GM12878 (cell line): ENCODE data around the gene B9D1. TPM values are rescaled to one million over a fixed set of nuclear protein-coding genes. Genes with fewer than 3 reads are reported as not detected.
A peak's percentile ranks its signal among the peaks of the same experiment; 100 is the strongest.

Experiments
- ATAC-seq: fragments of 200-7000 bp; cut with Tn5 transposase; 3 replicates; pipeline ENCODE4 v1.9.1; 2020; ENCODE audit warnings: mild to moderate bottlenecking, moderate library complexity
- BruUV-seq: library from RNA; stranded (reverse); fragments of 400-500 nt; replicated peaks from 2 replicates; lab custom pipeline; 2021; lab: Mats Ljungman, UMichigan
- CTCF ChIA-PET: fragments of 300-600 bp; sonication (Branson Sonifier 250); formaldehyde crosslinking; extraction: SDS; loops from one replicate; lab custom pipeline; 2021; ENCODE audit warnings: inconsistent platforms; lab: Yijun Ruan, JAX
- POLR2A ChIA-PET: fragments of 350-600 bp; formaldehyde crosslinking; extraction: SDS; loops from one replicate; lab custom pipeline; 2021; ENCODE audit warnings: inconsistent platforms; lab: Charles Lee
- RAD21 ChIA-PET: fragments of 300-600 bp; sonication (Branson Sonifier 250); formaldehyde crosslinking; loops from one replicate; lab custom pipeline; 2023; ENCODE audit warnings: antibody characterized with exemption; ENCODE audit not compliant: unreplicated experiment; lab: Charles Lee
- SMC1A ChIA-PET: fragments of 300-600 bp; sonication (Branson Sonifier 250); formaldehyde crosslinking; loops from one replicate; lab custom pipeline; 2023; ENCODE audit not compliant: unreplicated experiment, uncharacterized antibody; lab: Charles Lee
- DNase-seq: peaks from one replicate; pipeline ENCODE4 v3.0.0-alpha.2; 2011; ENCODE audit warnings: low read depth, low spot score
- FAIRE-seq: peaks from 3 replicates; lab custom pipeline; 2011; peaks lifted over from hg19 to GRCh38; lab: Jason Lieb, UNC
- H2AFZ ChIP-seq: 2 replicates; pipeline ENCODE4 v1.6.0; 2011; ENCODE audit warnings: low read depth, low read length, control low read depth; ENCODE audit not compliant: control insufficient read depth
- H3K27ac ChIP-seq: 2 replicates; pipeline ENCODE4 v1.5.1; 2011; ENCODE audit warnings: control low read depth; ENCODE audit not compliant: control insufficient read depth, insufficient read depth
- H3K27me3 ChIP-seq, 2 experiments: replicated peaks in 1 of 2; 2 replicates each; pipeline versions ENCODE4 v1.6.0 to v1.6.1; 2011; ENCODE audit warnings: low read length in 1 of 2; ENCODE audit not compliant: control insufficient read depth in 2 of 2, insufficient read depth in 2 of 2
- H3K36me3 ChIP-seq, 2 experiments: 2 replicates each; pipeline ENCODE4 v1.5.1; 2011; ENCODE audit warnings: low read length in 1 of 2; ENCODE audit not compliant: control insufficient read depth in 2 of 2, insufficient read depth in 2 of 2
- H3K4me1 ChIP-seq: 2 replicates; pipeline ENCODE4 v1.6.1; 2011; ENCODE audit warnings: mild to moderate bottlenecking, low read length, moderate library complexity, mixed read lengths; ENCODE audit not compliant: control insufficient read depth, insufficient read depth
- H3K4me2 ChIP-seq: 2 replicates; pipeline ENCODE4 v1.6.0; 2011; ENCODE audit warnings: control low read depth; ENCODE audit not compliant: control insufficient read depth, insufficient read depth
- H3K4me3 ChIP-seq: fragments of 200-600 bp; sonication (generic); 2 replicates; pipeline ENCODE4 v1.5.1; 2016
- H3K79me2 ChIP-seq: 2 replicates; pipeline ENCODE4 v1.6.0; 2011; ENCODE audit warnings: low read length; ENCODE audit not compliant: control insufficient read depth, insufficient read depth
- H3K9ac ChIP-seq: 2 replicates; pipeline ENCODE4 v1.8.0; 2011; ENCODE audit warnings: low read length, control low read depth, mixed read lengths; ENCODE audit not compliant: control insufficient read depth, insufficient read depth
- H3K9me3 ChIP-seq: replicated peaks from 3 replicates; pipeline ENCODE4 v1.5.1; 2011; ENCODE audit warnings: mild to moderate bottlenecking, low read length; ENCODE audit not compliant: control insufficient read depth, insufficient read depth
- H4K20me1 ChIP-seq: 2 replicates; pipeline ENCODE4 v1.6.0; 2011; ENCODE audit not compliant: control insufficient read depth, insufficient read depth
- BRCA1 ChIP-seq: IDR thresholded peaks from 2 replicates; pipeline ENCODE4 v1.6.1; 2011; ENCODE audit warnings: low read depth, low read length, improper control_type of control experiment
- CHD2 ChIP-seq: IDR thresholded peaks from 2 replicates; pipeline ENCODE4 v1.6.1; 2011; ENCODE audit warnings: low read depth, low read length, improper control_type of control experiment, borderline replicate concordance
- FOXK2 ChIP-seq: fragments of 450-650 bp; IDR thresholded peaks from 2 replicates; pipeline ENCODE4 v1.6.1; 2017; ENCODE audit warnings: mild to moderate bottlenecking, moderate library complexity
- FOXM1 ChIP-seq: IDR thresholded peaks from 2 replicates; pipeline ENCODE4 v1.6.1; 2012; ENCODE audit warnings: low read depth, mild to moderate bottlenecking, inconsistent platforms, low read length, moderate library complexity
- HDGF ChIP-seq: fragments of 450-650 bp; IDR thresholded peaks from 2 replicates; pipeline ENCODE4 v1.6.1; 2016; ENCODE audit warnings: antibody characterized with exemption
- KDM1A ChIP-seq: fragments of 200-600 bp; sonication (generic); IDR thresholded peaks from 2 replicates; pipeline ENCODE4 v1.6.1; 2016; ENCODE audit warnings: borderline replicate concordance
- KLF5 ChIP-seq: fragments of 450-650 bp; IDR thresholded peaks from 2 replicates; pipeline ENCODE4 v1.6.1; 2014; ENCODE audit warnings: mild to moderate bottlenecking; ENCODE audit not compliant: partially characterized antibody
- NR2F1 ChIP-seq: fragments of 450-650 bp; conservative IDR thresholded peaks from 2 replicates; pipeline ENCODE4 v1.6.1; 2017; ENCODE audit warnings: mild to moderate bottlenecking
- PAX8 ChIP-seq: fragments of 450-650 bp; IDR thresholded peaks from 2 replicates; pipeline ENCODE4 v1.6.1; 2017; ENCODE audit warnings: mild to moderate bottlenecking, moderate library complexity
- PBX3 ChIP-seq: IDR thresholded peaks from 2 replicates; pipeline ENCODE4 v1.6.1; 2011; ENCODE audit warnings: mild to moderate bottlenecking, low read depth, low read length, moderate library complexity; ENCODE audit not compliant: insufficient replicate concordance
- PKNOX1 ChIP-seq: fragments of 450-650 bp; IDR thresholded peaks from 2 replicates; pipeline ENCODE4 v1.6.1; 2016; ENCODE audit warnings: mild to moderate bottlenecking
- PML ChIP-seq: IDR thresholded peaks from 2 replicates; pipeline ENCODE4 v1.6.1; 2012; ENCODE audit warnings: low read length, inconsistent platforms
- SREBF2 ChIP-seq: IDR thresholded peaks from 2 replicates; pipeline ENCODE4 v1.6.1; 2012; ENCODE audit warnings: mild to moderate bottlenecking, low read length
- ZBTB11 ChIP-seq: fragments of 450-650 bp; formaldehyde crosslinking; IDR thresholded peaks from 2 replicates; pipeline ENCODE4 v1.5.0; 2022; ENCODE audit warnings: mild to moderate bottlenecking, missing genetic modification characterization
- WGBS: methylation state at CpG from one replicate; pipeline ENCODE4 v1.1.6; 2016; ENCODE audit warnings: low lambda C conversion rate; ENCODE audit not compliant: insufficient replicate concordance, insufficient coverage; ENCODE audit errors: missing lambda C conversion rate; 5-methylcytosine and 5-hydroxymethylcytosine counted together
- in situ Hi-C: fragments of 300-500 bp; cut with MboI; formaldehyde crosslinking; loops from 9 replicates; pipeline ENCODE4 v1.14.3; 2018; ENCODE audit warnings: mixed read lengths
- intact Hi-C: fragments of 100-400 bp; cut with micrococcal nuclease; formaldehyde crosslinking; loops from one replicate; pipeline ENCODE4 v1.14.2; 2022; ENCODE audit not compliant: unreplicated experiment
- polyA plus RNA-seq, 11 experiments: library from polyadenylated mRNA; depleted of rRNA in 4 of 11; unstranded in 6 of 11; stranded (reverse) in 5 of 11; fragments of >200 nt; fragmentation: Nextera tagmentation in 4 of 11; fragmentation: Illumina TruSeq in 1 of 11; extraction: Ambion mirVana in 4 of 11; extraction: Trizol in 1 of 11; gene quantifications; 1 replicate in 1 of 11; 2 replicates in 10 of 11; pipeline versions ENCODE4 v1.2.1 to v1.2.3, GENCODE V29; 2011 to 2016; ENCODE audit warnings: inconsistent platforms in 2 of 11, missing spikeins in 2 of 11, low read depth in 1 of 11
- total RNA-seq, 4 experiments: library from RNA; depleted of rRNA in 3 of 4; stranded (reverse); fragments of >200 nt in 3 of 4; fragmentation: Illumina TruSeq in 1 of 4; extraction: Trizol in 1 of 4; gene quantifications; 2 replicates each; pipeline versions ENCODE4 v1.2.1 to v1.2.3, GENCODE V29; 2013 to 2021
- TF ChIP-seq, protein P1 (sequence below): fragments of 450-650 bp; IDR thresholded peaks from 2 replicates; pipeline ENCODE4 v1.6.1; 2017; ENCODE audit warnings: mild to moderate bottlenecking, low read depth, inconsistent platforms; ENCODE audit not compliant: poor library complexity, severe bottlenecking

B9D1 gene
- total and polyA plus RNA-seq, 10 of the 15 experiments (the other 5 are each of a cell fraction or from before 2014, with no cell fraction given): 5.9 to 18.3 (median 9.8) TPM

- RAD21 ChIA-PET: interaction anchor here (0.7 to 1.9 kb wide), 9 partner anchors 12 to 270 kb away, joined by 3 to 21 read pairs (median 8); partner anchors contain the start of genes ALDH3A2 and B9D1
- Histone ChIP-seq H3K9me3 (no peaks in the 10 kb centered on the region), H3K9ac (peak overlapping the region; percentile 93), H3K4me3 (peak overlapping the region; percentile 87), H3K4me1 (no peaks in the 10 kb centered on the region), H3K79me2 (peaks cover 4% of the 10 kb centered on the region), H2AFZ (peak overlapping the region; percentile 100), H3K36me3 (peaks cover 4 to 18% of the 10 kb centered on the region in 2 experiments), H3K4me2 (peak overlapping the region; percentile 51), H4K20me1 (no peaks in the 10 kb centered on the region), H3K27ac (peak overlapping the region; percentile 93), H3K27me3 (no peaks in the 10 kb centered on the region)
- POLR2A ChIA-PET: interaction anchor here (0.5 to 1.6 kb wide), 10 partner anchors 9 to 377 kb away, joined by 3 to 5 read pairs (median 4); partner anchors contain the start of genes ALDH3A2 and B9D1
- under 1% methylated on average over 67 of the region's 67 CpGs for WGBS
- intact Hi-C loops (loop anchor here (5.0 kb wide), 1 partner anchor 84 kb away; no protein-coding TSS in a partner anchor), in situ Hi-C loops (no loop called here)
- SMC1A ChIA-PET: interaction anchor here (0.9 to 1.8 kb wide), 8 partner anchors 11 to 271 kb away, joined by 3 to 10 read pairs (median 4); partner anchors contain the start of genes ALDH3A2 and B9D1
- BruUV-seq: no TSS peak
- FAIRE-seq (peak; percentile 98), DNase-seq (peak; percentile 96), ATAC-seq (peak; percentile 98)
- CTCF ChIA-PET: interaction anchor here (0.9 to 1.9 kb wide), 12 partner anchors 11 to 1405 kb away, joined by 3 to 39 read pairs (median 4); partner anchors contain the start of genes B9D1, DRC3 and TOM1L2
- no peak for TF ChIP-seq PAX8
- no peak for TF ChIP-seq NR2F1
- no peak for TF ChIP-seq PBX3
- TF ChIP-seq, protein P1, sequence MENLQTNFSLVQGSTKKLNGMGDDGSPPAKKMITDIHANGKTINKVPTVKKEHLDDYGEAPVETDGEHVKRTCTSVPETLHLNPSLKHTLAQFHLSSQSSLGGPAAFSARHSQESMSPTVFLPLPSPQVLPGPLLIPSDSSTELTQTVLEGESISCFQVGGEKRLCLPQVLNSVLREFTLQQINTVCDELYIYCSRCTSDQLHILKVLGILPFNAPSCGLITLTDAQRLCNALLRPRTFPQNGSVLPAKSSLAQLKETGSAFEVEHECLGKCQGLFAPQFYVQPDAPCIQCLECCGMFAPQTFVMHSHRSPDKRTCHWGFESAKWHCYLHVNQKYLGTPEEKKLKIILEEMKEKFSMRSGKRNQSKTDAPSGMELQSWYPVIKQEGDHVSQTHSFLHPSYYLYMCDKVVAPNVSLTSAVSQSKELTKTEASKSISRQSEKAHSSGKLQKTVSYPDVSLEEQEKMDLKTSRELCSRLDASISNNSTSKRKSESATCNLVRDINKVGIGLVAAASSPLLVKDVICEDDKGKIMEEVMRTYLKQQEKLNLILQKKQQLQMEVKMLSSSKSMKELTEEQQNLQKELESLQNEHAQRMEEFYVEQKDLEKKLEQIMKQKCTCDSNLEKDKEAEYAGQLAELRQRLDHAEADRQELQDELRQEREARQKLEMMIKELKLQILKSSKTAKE: no peak
- no peak for TF ChIP-seq FOXM1
- TF ChIP-seq PML: peak; percentile 90; the same call in 1 of the 2 replicates
- TF ChIP-seq KLF5: no peak
- no peak for TF ChIP-seq FOXK2
- TF ChIP-seq PKNOX1: no peak; the same call in 1 of the 2 replicates
- TF ChIP-seq ZBTB11 (CRISPR knock-in tag): no peak
- no peak for TF ChIP-seq SREBF2
- no peak for TF ChIP-seq BRCA1
- TF ChIP-seq HDGF: peak; percentile 99
- no peak for TF ChIP-seq CHD2
- no peak for TF ChIP-seq KDM1A
These were observed 15.3 kb upstream of the B9D1 start for GRCh38 chr17:19377602-19378415.
